Endothelial cell of umbilical vein (primary cell): ENCODE data around the gene SVEP1. TPM values are rescaled to one million over a fixed set of nuclear protein-coding genes. Genes with fewer than 3 reads are reported as not detected.

ENCODE experiments used
- BruUV-seq: library from RNA; stranded (reverse); fragments of 400-500 nt; replicated peaks from 2 replicates; lab custom pipeline; 2021; lab: Mats Ljungman, UMichigan
- CTCF ChIA-PET: fragments of 300-600, 350-600 bp; sonication (Branson Sonifier 250); formaldehyde crosslinking; loops from one replicate; lab custom pipeline; 2021; ENCODE audit warnings: antibody characterized with exemption, inconsistent platforms; lab: Charles Lee
- POLR2A ChIA-PET: fragments of 300-600, 350-600 bp; sonication (Branson Sonifier 250); formaldehyde crosslinking; loops from one replicate; lab custom pipeline; 2021; ENCODE audit warnings: antibody characterized with exemption, inconsistent platforms; lab: Charles Lee
- DNase-seq: peaks from one replicate; pipeline ENCODE4 v3.0.0-alpha.2; 2011; ENCODE audit warnings: low read depth, low spot score
- FAIRE-seq: peaks from 2 replicates; lab custom pipeline; 2011; peaks lifted over from hg19 to GRCh38; lab: Jason Lieb, UNC
- H2AFZ ChIP-seq: 2 replicates; pipeline ENCODE4 v1.6.0; 2012; ENCODE audit warnings: low read depth, low read length, control low read depth, inconsistent platforms
- H3K27ac ChIP-seq: 2 replicates; pipeline ENCODE4 v1.5.1; 2011; ENCODE audit warnings: low read depth, mild to moderate bottlenecking, control low read depth, low read length, moderate library complexity; ENCODE audit not compliant: insufficient read depth
- H3K27me3 ChIP-seq, 2 experiments: 2 replicates each; pipeline versions ENCODE4 v1.6.0 to v1.6.1; 2011; ENCODE audit warnings: low read length in 2 of 2, mixed read lengths in 1 of 2; ENCODE audit not compliant: control insufficient read depth in 2 of 2, insufficient read depth in 2 of 2
- H3K36me3 ChIP-seq, 2 experiments: 2 replicates in 1 of 2; 3 replicates in 1 of 2; pipeline ENCODE4 v1.5.1; 2011; ENCODE audit warnings: low read length in 2 of 2, mild to moderate bottlenecking in 1 of 2, moderate library complexity in 1 of 2; ENCODE audit not compliant: control insufficient read depth in 2 of 2, insufficient read depth in 2 of 2; ENCODE audit errors: extremely low read depth in 1 of 2
- H3K4me1 ChIP-seq: 3 replicates; pipeline ENCODE4 v1.5.1; 2011; ENCODE audit warnings: mild to moderate bottlenecking, low read length; ENCODE audit not compliant: control insufficient read depth, insufficient read depth; ENCODE audit errors: extremely low read depth
- H3K4me2 ChIP-seq: 2 replicates; pipeline ENCODE4 v1.6.1; 2011; ENCODE audit warnings: low read length, control low read depth, mixed read lengths; ENCODE audit not compliant: insufficient read depth
- H3K4me3 ChIP-seq, 3 experiments: fragments of 200-600 bp in 1 of 3; sonication (generic), shearing (Covaris generic) in 1 of 3; replicated peaks in 1 of 3; 2 replicates each; pipeline ENCODE4 v1.5.1; 2011 to 2016; ENCODE audit warnings: control low read depth in 3 of 3, low read length in 3 of 3, mild to moderate bottlenecking in 2 of 3, inconsistent platforms in 1 of 3, low read depth in 1 of 3, moderate library complexity in 1 of 3; ENCODE audit not compliant: insufficient read depth in 1 of 3
- H3K79me2 ChIP-seq: 2 replicates; pipeline ENCODE4 v1.6.0; 2012; ENCODE audit warnings: low read length, inconsistent platforms; ENCODE audit not compliant: control insufficient read depth, insufficient read depth
- H3K9ac ChIP-seq: replicated peaks from 2 replicates; pipeline ENCODE3; 2011; ENCODE audit warnings: low read length, control low read depth; ENCODE audit not compliant: insufficient read depth; ENCODE audit errors: extremely low read depth
- H3K9me1 ChIP-seq: replicated peaks from 3 replicates; pipeline ENCODE4 v1.6.0; 2011; ENCODE audit warnings: mild to moderate bottlenecking, low read length; ENCODE audit not compliant: control insufficient read depth, insufficient read depth; ENCODE audit errors: extremely low read depth
- H3K9me3 ChIP-seq: replicated peaks from 2 replicates; pipeline ENCODE4 v1.5.1; 2012; ENCODE audit warnings: low read length, inconsistent platforms; ENCODE audit not compliant: control insufficient read depth, insufficient read depth
- H4K20me1 ChIP-seq: replicated peaks from 2 replicates; pipeline ENCODE3; 2011; ENCODE audit warnings: mild to moderate bottlenecking, low read length; ENCODE audit not compliant: control insufficient read depth, insufficient read depth; ENCODE audit errors: extremely low read depth
- CTCF ChIP-seq, 2 donors: IDR thresholded peaks; 1 replicate in 1 of 2; 2 replicates in 1 of 2; pipeline ENCODE4 v1.5.1; 2011; ENCODE audit warnings: low read length in 2 of 2, mild to moderate bottlenecking in 2 of 2, moderate library complexity in 2 of 2, control low read depth in 1 of 2, inconsistent platforms in 1 of 2, low read depth in 1 of 2; ENCODE audit not compliant: insufficient read depth in 1 of 2; ENCODE audit errors: extremely low read depth in 1 of 2
- EZH2 ChIP-seq: IDR thresholded peaks from 2 replicates; pipeline ENCODE4 v1.6.1; 2012; ENCODE audit warnings: borderline replicate concordance, low read depth, mild to moderate bottlenecking, moderate library complexity, low read length, inconsistent platforms; ENCODE audit not compliant: severe bottlenecking
- FOS ChIP-seq: IDR thresholded peaks from 2 replicates; pipeline ENCODE4 v1.6.1; 2011; ENCODE audit warnings: mild to moderate bottlenecking, low read length, moderate library complexity, borderline replicate concordance; ENCODE audit not compliant: insufficient read depth
- GATA2 ChIP-seq: IDR thresholded peaks from 2 replicates; pipeline ENCODE4 v1.7.0; 2011; ENCODE audit warnings: low read depth, mild to moderate bottlenecking, moderate library complexity, mixed read lengths, low read length; ENCODE audit not compliant: insufficient read length, insufficient read depth
- JUN ChIP-seq: IDR thresholded peaks from 2 replicates; pipeline ENCODE4 v1.6.1; 2011; ENCODE audit warnings: borderline replicate concordance, low read depth; ENCODE audit not compliant: insufficient read length, insufficient read depth
- MAX ChIP-seq: IDR thresholded peaks from 2 replicates; pipeline ENCODE4 v1.6.1; 2011; ENCODE audit not compliant: insufficient read depth, insufficient read length
- MYC ChIP-seq: IDR thresholded peaks from one replicate; pipeline ENCODE4 v1.6.1; 2011; ENCODE audit warnings: mild to moderate bottlenecking, low read depth, low read length
- POLR2A ChIP-seq: IDR thresholded peaks from 2 replicates; pipeline ENCODE4 v1.6.1; 2012; ENCODE audit warnings: low read depth, mild to moderate bottlenecking, control low read depth, low read length
- POLR2AphosphoS5 ChIP-seq: IDR thresholded peaks from 2 replicates; pipeline ENCODE4 v1.6.1; 2012; ENCODE audit warnings: low read depth, mild to moderate bottlenecking, control low read depth, low read length, moderate library complexity; ENCODE audit not compliant: insufficient read depth
- dilution Hi-C: fragments of 300-500 bp; cut with MboI; formaldehyde crosslinking; loops from one replicate; pipeline ENCODE4 v1.15.0; 2019; ENCODE audit warnings: low sequenced_read_pairs; ENCODE audit not compliant: extremely low pct_ligation_motif_present
- intact Hi-C: fragments of 100-400 bp; cut with micrococcal nuclease; formaldehyde crosslinking; loops from one replicate; pipeline ENCODE4 v1.10.0; 2022
- polyA plus RNA-seq, 4 experiments: library from polyadenylated mRNA; depleted of rRNA in 3 of 4; stranded (reverse) in 3 of 4; unstranded in 1 of 4; fragments of >200 nt; gene quantifications; 2 replicates each; pipeline versions ENCODE4 v1.2.1 to v1.2.3, GENCODE V29; 2011 to 2012; ENCODE audit warnings: missing spikeins in 1 of 4
- total RNA-seq: library from RNA; stranded (reverse); gene quantifications from 2 replicates; pipeline ENCODE4 v1.2.3, GENCODE V29; 2021

The SVEP1 gene
- total and polyA plus RNA-seq, 2 donors (not counting 3 experiments of a cell fraction or from before 2014, with no cell fraction given) = 0.04 to 0.29 TPM

GRCh38 chr9:110502842-110503241 lies 76.7 kb downstream of the SVEP1 start:
- no peak for DNase-seq
- no peaks in the 10 kb centered on the region for H3K4me1 ChIP-seq

More at GRCh38 chr9:110502842-110503241, 76.7 kb downstream of the SVEP1 start:
- ChIA-PET POLR2A (no interaction called here), CTCF (interaction anchor here (1.9 kb wide), 1 partner anchor 14 kb away, joined by 6 read pairs; no protein-coding TSS in a partner anchor)
- H3K79me2 ChIP-seq = no peaks in the 10 kb centered on the region
- H2AFZ ChIP-seq = no peak overlapping the region
- H4K20me1 ChIP-seq = no peaks in the 10 kb centered on the region
- intact Hi-C loops = no loop called here
- H3K9ac ChIP-seq = no peak overlapping the region
- dilution Hi-C loops = no loop called here
- H3K27ac ChIP-seq = no peak overlapping the region
- H3K4me3 ChIP-seq = no peak overlapping the region
- H3K4me2 ChIP-seq = no peak overlapping the region
- no peaks in the 10 kb centered on the region for H3K9me3 ChIP-seq
- no peaks in the 10 kb centered on the region for H3K36me3 ChIP-seq
- no TSS peak for BruUV-seq
- no peak for FAIRE-seq
- no peak for TF ChIP-seq MAX
- no peak for TF ChIP-seq CTCF (IDR thresholded peaks at IDR 0.05; ENCODE audit: extremely low read depth in 1 of 2, insufficient read depth in 1 of 2, low read depth in 1 of 2, low read length in 2 of 2)
- TF ChIP-seq POLR2A = no peak
- no peak for TF ChIP-seq GATA2
- no peak for TF ChIP-seq JUN
- no peak for TF ChIP-seq POLR2AphosphoS5
- no peak for TF ChIP-seq EZH2
- TF ChIP-seq MYC = no peak
- TF ChIP-seq FOS = no peak
- no peaks in the 10 kb centered on the region for H3K9me1 ChIP-seq
- H3K27me3 ChIP-seq = peaks cover 2 to 3% of the 10 kb centered on the region in 2 experiments
